HepG2 (cell line): ENCODE measurements around the gene SEC16A. TPM values are rescaled to one million over a fixed set of nuclear protein-coding genes. Genes with fewer than 3 reads are reported as not detected.

Experiments used
- ATAC-seq: fragments of 200-7000 bp; cut with Tn5 transposase; 3 replicates; pipeline ENCODE4 v1.9.1; 2020; ENCODE audit warnings: mild to moderate bottlenecking, moderate library complexity
- BruUV-seq: library from RNA; stranded (reverse); fragments of 400-500 nt; replicated peaks from 2 replicates; lab custom pipeline; 2021; lab: Mats Ljungman, UMichigan
- CTCF ChIA-PET: fragments of 300-600 bp; formaldehyde crosslinking; extraction: SDS; loops from one replicate; lab custom pipeline; 2021; ENCODE audit warnings: low total read pairs, inconsistent platforms, low intra/inter-chr PET ratio; lab: Yijun Ruan, JAX
- POLR2A ChIA-PET: fragments of 350-600 bp; sonication (Branson Sonifier 250); formaldehyde crosslinking; loops from one replicate; lab custom pipeline; 2020; ENCODE audit warnings: antibody characterized with exemption, inconsistent platforms; lab: Yijun Ruan, JAX
- DNase-seq: peaks from one replicate; pipeline ENCODE4 v3.0.0-alpha.2; 2015; ENCODE audit warnings: low spot score
- FAIRE-seq: peaks from 3 replicates; lab custom pipeline; 2011; peaks lifted over from hg19 to GRCh38; lab: Jason Lieb, UNC
- H2AFZ ChIP-seq: one replicate; pipeline ENCODE4 v1.6.1; 2011; ENCODE audit warnings: low read length, inconsistent platforms
- H3K27ac ChIP-seq: fragments of 300-600 bp; 3 replicates; pipeline ENCODE4 v1.8.0; 2011; ENCODE audit warnings: mixed run types, mild to moderate bottlenecking, mixed read lengths, low read length, inconsistent platforms; ENCODE audit not compliant: insufficient read depth; ENCODE audit errors: extremely low read length
- H3K27me3 ChIP-seq, 2 experiments: fragments of 200-600 bp in 1 of 2; 2 replicates in 1 of 2; 3 replicates in 1 of 2; pipeline versions ENCODE4 v1.6.0 to v1.8.0; 2011; ENCODE audit warnings: low read length in 2 of 2, mild to moderate bottlenecking in 2 of 2, moderate library complexity in 2 of 2, inconsistent platforms in 1 of 2; ENCODE audit not compliant: insufficient read depth in 2 of 2, control insufficient read depth in 1 of 2
- H3K36me3 ChIP-seq, 2 experiments: fragments of 200-600 bp in 1 of 2; replicated peaks in 1 of 2; 2 replicates in 1 of 2; 3 replicates in 1 of 2; pipeline versions ENCODE4 v1.5.1 to v1.8.0; 2011; ENCODE audit warnings: low read length in 2 of 2, inconsistent platforms in 1 of 2; ENCODE audit not compliant: insufficient read depth in 2 of 2, control insufficient read depth in 1 of 2
- H3K4me1 ChIP-seq: 2 replicates; pipeline ENCODE4 v1.5.1; 2012; ENCODE audit warnings: low read length, inconsistent platforms; ENCODE audit not compliant: insufficient read depth
- H3K4me2 ChIP-seq: 2 replicates; pipeline ENCODE4 v1.6.0; 2011; ENCODE audit warnings: low read depth, low read length, inconsistent platforms
- H3K4me3 ChIP-seq, 3 experiments: fragments of 200-600 bp in 1 of 3; sonication (generic), shearing (Covaris generic) in 1 of 3; replicated peaks in 1 of 3; 2 replicates each; pipeline ENCODE4 v1.5.1; 2011 to 2016; ENCODE audit warnings: low read length in 3 of 3, inconsistent platforms in 2 of 3, low read depth in 2 of 3, mild to moderate bottlenecking in 2 of 3, control low read depth in 1 of 3, mixed read lengths in 1 of 3; ENCODE audit not compliant: insufficient read depth in 1 of 3
- H3K79me2 ChIP-seq: one replicate; pipeline ENCODE4 v1.6.1; 2011; ENCODE audit warnings: low read length, inconsistent platforms; ENCODE audit not compliant: insufficient read depth
- H3K9ac ChIP-seq: 2 replicates; pipeline ENCODE4 v1.6.0; 2011; ENCODE audit warnings: mild to moderate bottlenecking, low read depth, low read length, inconsistent platforms; ENCODE audit not compliant: insufficient read depth
- H3K9me3 ChIP-seq: 2 replicates; pipeline ENCODE4 v1.5.1; 2012; ENCODE audit warnings: mild to moderate bottlenecking, low read length
- H4K20me1 ChIP-seq: 2 replicates; pipeline ENCODE4 v1.6.0; 2011; ENCODE audit warnings: inconsistent platforms, mild to moderate bottlenecking, low read length, moderate library complexity; ENCODE audit not compliant: insufficient read depth
- AGO2 ChIP-seq: fragments of 200-400 bp; formaldehyde crosslinking; optimal IDR thresholded peaks from 2 replicates; pipeline ENCODE3; 2017; ENCODE audit warnings: mild to moderate bottlenecking, low read depth, low read length, moderate library complexity
- GABPB1 ChIP-seq: IDR thresholded peaks from 2 replicates; pipeline ENCODE4 v1.6.1; 2016; ENCODE audit warnings: mild to moderate bottlenecking, missing genetic modification reagents, moderate library complexity, missing compliant biosample characterization
- RBFOX2 ChIP-seq: fragments of 200-400 bp; formaldehyde crosslinking; IDR thresholded peaks from 2 replicates; pipeline ENCODE4 v1.6.1; 2017; ENCODE audit warnings: low read depth, mild to moderate bottlenecking, low read length
- ZNF235 ChIP-seq: sonication (generic); formaldehyde crosslinking; IDR thresholded peaks from 2 replicates; pipeline ENCODE4 v1.8.1; 2023; ENCODE audit warnings: mild to moderate bottlenecking, missing genetic modification reagents, borderline replicate concordance
- ZSCAN12 ChIP-seq: sonication (generic); formaldehyde crosslinking; IDR thresholded peaks from 2 replicates; pipeline ENCODE4 v1.9.0; 2021; ENCODE audit warnings: mild to moderate bottlenecking, missing genetic modification reagents
- WGBS: methylation state at CpG from one replicate; pipeline ENCODE4 v1.1.6; 2017; ENCODE audit warnings: low lambda C conversion rate; 5-methylcytosine and 5-hydroxymethylcytosine counted together
- in situ Hi-C: cut with HindIII; loops from 2 replicates; pipeline ENCODE4 v1.10.0; 2017; ENCODE audit warnings: low pct_unique_long_range_greater_than_20kb; ENCODE audit not compliant: extremely low pct_ligation_motif_present
- intact Hi-C: fragments of 100-400 bp; cut with micrococcal nuclease; formaldehyde crosslinking; loops from one replicate; pipeline ENCODE4 v1.10.0; 2022; ENCODE audit not compliant: unreplicated experiment
- polyA plus RNA-seq, 8 experiments: library from polyadenylated mRNA; depleted of rRNA in 3 of 8; stranded (reverse) in 7 of 8; unstranded in 1 of 8; fragments of >200 nt; fragmentation: Illumina TruSeq in 4 of 8; extraction: Trizol in 4 of 8; gene quantifications; 2 replicates each; pipeline versions ENCODE4 v1.2.1 to v1.2.3, GENCODE V29; 2011 to 2016; ENCODE audit warnings: low read depth in 4 of 8, missing spikeins in 1 of 8, mixed read lengths in 1 of 8; ENCODE audit not compliant: insufficient read depth in 1 of 8
- total RNA-seq, 5 experiments: library from RNA; depleted of rRNA; stranded (reverse); fragments of >200 nt; fragmentation: Illumina TruSeq; extraction: Trizol; gene quantifications; 2 replicates each; pipeline ENCODE4 v1.2.3, GENCODE V29; 2016; ENCODE audit warnings: low read depth in 1 of 5
- TF ChIP-seq, protein P1 (sequence below): sonication (generic); formaldehyde crosslinking; IDR thresholded peaks from 2 replicates; pipeline ENCODE4 v1.4.0; 2020; ENCODE audit warnings: missing genetic modification reagents, borderline replicate concordance
- TF ChIP-seq, protein P2 (sequence below): sonication (generic); formaldehyde crosslinking; conservative IDR thresholded peaks from 2 replicates; pipeline ENCODE4 v1.4.0; 2020; ENCODE audit warnings: missing genetic modification reagents
- TF ChIP-seq, protein P3 (sequence below): sonication (generic); formaldehyde crosslinking; conservative IDR thresholded peaks from 2 replicates; pipeline ENCODE4 v1.8.0; 2022; ENCODE audit warnings: low read depth, missing genetic modification reagents

The SEC16A gene
- total and polyA plus RNA-seq, 2 of the 13 experiments (the other 11 are each of a cell fraction or from before 2014, with no cell fraction given) = 15.9 to 18.9 TPM

DNA sequence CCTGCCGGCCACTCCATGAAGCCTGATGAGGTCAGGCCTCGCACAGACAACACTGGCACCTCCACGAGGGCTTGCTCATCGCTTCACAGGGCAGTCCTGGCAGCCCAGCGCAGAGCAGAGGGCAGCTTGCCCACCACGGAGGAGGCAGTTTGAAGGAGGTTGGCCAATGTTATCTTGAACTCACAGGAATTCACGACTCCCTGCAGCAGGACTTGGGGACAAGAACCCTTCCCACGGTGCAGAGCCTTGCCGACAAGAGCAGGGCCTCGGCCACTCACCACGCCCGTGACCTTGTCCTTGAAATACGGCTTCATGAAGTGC, 87.9 kb downstream of the SEC16A start (continued):
- TF ChIP-seq, protein P1, sequence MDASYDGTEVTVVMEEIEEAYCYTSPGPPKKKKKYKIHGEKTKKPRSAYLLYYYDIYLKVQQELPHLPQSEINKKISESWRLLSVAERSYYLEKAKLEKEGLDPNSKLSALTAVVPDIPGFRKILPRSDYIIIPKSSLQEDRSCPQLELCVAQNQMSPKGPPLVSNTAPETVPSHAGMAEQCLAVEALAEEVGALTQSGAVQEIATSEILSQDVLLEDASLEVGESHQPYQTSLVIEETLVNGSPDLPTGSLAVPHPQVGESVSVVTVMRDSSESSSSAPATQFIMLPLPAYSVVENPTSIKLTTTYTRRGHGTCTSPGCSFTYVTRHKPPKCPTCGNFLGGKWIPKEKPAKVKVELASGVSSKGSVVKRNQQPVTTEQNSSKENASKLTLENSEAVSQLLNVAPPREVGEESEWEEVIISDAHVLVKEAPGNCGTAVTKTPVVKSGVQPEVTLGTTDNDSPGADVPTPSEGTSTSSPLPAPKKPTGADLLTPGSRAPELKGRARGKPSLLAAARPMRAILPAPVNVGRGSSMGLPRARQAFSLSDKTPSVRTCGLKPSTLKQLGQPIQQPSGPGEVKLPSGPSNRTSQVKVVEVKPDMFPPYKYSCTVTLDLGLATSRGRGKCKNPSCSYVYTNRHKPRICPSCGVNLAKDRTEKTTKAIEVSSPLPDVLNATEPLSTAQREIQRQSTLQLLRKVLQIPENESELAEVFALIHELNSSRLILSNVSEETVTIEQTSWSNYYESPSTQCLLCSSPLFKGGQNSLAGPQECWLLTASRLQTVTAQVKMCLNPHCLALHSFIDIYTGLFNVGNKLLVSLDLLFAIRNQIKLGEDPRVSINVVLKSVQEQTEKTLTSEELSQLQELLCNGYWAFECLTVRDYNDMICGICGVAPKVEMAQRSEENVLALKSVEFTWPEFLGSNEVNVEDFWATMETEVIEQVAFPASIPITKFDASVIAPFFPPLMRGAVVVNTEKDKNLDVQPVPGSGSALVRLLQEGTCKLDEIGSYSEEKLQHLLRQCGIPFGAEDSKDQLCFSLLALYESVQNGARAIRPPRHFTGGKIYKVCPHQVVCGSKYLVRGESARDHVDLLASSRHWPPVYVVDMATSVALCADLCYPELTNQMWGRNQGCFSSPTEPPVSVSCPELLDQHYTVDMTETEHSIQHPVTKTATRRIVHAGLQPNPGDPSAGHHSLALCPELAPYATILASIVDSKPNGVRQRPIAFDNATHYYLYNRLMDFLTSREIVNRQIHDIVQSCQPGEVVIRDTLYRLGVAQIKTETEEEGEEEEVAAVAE (CRISPR knock-in tag) = no peak
- TF ChIP-seq ZNF235 (CRISPR knock-in tag) (no peak), ZSCAN12 (CRISPR knock-in tag) (no peak), GABPB1 (CRISPR knock-in tag) (no peak)
- TF ChIP-seq, protein P2, sequence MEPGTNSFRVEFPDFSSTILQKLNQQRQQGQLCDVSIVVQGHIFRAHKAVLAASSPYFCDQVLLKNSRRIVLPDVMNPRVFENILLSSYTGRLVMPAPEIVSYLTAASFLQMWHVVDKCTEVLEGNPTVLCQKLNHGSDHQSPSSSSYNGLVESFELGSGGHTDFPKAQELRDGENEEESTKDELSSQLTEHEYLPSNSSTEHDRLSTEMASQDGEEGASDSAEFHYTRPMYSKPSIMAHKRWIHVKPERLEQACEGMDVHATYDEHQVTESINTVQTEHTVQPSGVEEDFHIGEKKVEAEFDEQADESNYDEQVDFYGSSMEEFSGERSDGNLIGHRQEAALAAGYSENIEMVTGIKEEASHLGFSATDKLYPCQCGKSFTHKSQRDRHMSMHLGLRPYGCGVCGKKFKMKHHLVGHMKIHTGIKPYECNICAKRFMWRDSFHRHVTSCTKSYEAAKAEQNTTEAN (CRISPR knock-in tag) = no peak

DNA sequence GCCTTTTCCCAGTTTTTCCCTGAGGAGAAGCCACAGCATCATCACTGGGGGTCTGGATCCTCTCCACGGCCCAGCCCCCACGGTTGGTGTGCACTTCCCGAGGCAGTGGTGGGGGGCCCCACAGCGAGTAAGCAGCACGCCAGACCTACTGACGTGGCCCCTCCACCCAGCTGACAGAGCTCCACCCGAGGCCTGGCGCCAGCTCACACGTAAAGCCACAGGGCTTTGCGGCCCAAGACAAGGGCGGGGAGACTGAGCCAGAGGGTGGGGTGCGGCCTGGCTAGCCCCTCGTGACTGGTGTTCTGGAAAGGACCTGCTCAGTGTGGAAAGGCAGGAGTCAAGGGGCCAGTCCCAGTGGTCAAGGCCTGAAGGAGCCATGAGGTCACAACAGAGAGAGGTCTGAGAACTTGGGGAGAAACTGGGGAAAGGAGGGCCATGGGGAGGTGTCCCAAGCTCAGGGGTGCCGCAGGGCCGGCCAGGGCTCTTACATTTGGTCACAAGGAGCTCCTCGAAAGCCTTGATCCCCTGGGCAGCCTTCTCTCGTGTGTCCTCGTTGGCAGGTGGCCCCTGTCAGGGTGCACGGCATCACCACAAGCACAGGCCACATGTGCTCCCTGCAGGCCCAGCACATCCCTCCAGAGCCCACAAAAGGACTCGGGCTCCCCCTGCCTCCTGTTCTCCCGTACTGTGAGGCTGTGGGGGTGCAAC, 88.4 kb downstream of the SEC16A start:
- H3K9me3 ChIP-seq = no peaks in the 10 kb centered on the region
- H3K36me3 ChIP-seq = peaks cover 27 to 63% of the 10 kb centered on the region in 2 experiments; a peak in 4 of 5 replicates
- BruUV-seq = no TSS peak
- 94% methylated on average over 15 of the region's 21 CpGs for WGBS
- H4K20me1 ChIP-seq = 0 out of 2 replicates have a peak, but pooled peaks cover 2% of the 10 kb centered on the region
- TF ChIP-seq, protein P3, sequence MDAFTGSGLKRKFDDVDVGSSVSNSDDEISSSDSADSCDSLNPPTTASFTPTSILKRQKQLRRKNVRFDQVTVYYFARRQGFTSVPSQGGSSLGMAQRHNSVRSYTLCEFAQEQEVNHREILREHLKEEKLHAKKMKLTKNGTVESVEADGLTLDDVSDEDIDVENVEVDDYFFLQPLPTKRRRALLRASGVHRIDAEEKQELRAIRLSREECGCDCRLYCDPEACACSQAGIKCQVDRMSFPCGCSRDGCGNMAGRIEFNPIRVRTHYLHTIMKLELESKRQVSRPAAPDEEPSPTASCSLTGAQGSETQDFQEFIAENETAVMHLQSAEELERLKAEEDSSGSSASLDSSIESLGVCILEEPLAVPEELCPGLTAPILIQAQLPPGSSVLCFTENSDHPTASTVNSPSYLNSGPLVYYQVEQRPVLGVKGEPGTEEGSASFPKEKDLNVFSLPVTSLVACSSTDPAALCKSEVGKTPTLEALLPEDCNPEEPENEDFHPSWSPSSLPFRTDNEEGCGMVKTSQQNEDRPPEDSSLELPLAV (CRISPR knock-in tag) = no peak
- TF ChIP-seq AGO2 (peak; percentile 75), RBFOX2 (0 out of 2 replicates have a peak, but pooled peaks have one; percentile 19)
- TF ChIP-seq, all 625 proteins: peak for 2
- CTCF ChIA-PET = no interaction called here
- intact Hi-C loops = no loop called here
- DNase-seq (no peak), FAIRE-seq (no peak), ATAC-seq (no peak)
- Histone ChIP-seq H2AFZ (no peak overlapping the region), H3K4me2 (no peak overlapping the region), H3K4me1 (peaks cover 12% of the 10 kb centered on the region), H3K79me2 (peaks cover 19% of the 10 kb centered on the region), H3K9ac (no peak overlapping the region), H3K27me3 (no peaks in the 10 kb centered on the region), H3K27ac (no peak overlapping the region), H3K4me3 (no peak overlapping the region)
- POLR2A ChIA-PET = interaction anchor here (1.3 kb wide), 1 partner anchor 16 kb away, joined by 3 read pairs; no protein-coding TSS in a partner anchor
- in situ Hi-C loops = no loop called here
